Measurements from ENCODE around the gene RBM14.
"Not testable (repeated sequence)": the region's sequence is repeated elsewhere in the genome, so short reads cannot be mapped to it uniquely, and the experiment has no call there.

The RBM14 gene

DNA sequence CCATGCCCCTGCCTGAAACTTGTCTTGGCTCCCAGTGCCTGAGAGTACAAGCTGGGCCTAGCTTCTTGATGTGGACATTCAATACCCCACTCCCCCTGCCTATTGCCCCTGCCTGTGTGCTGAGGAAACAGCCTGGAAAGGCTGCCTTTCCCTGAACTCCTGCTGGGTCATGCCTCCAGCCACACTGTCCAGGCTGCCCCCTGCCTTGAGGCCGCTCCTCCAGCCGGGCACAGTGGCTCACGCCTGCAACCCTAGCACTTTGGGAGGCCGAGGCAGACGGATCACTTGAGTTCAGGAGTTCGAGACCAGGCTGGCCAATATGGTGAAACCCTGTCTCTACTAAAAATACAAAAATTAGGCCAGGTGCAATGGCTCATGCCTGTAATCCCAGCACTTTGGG, 13.4 kb upstream of the RBM14 start:
- TF ChIP-seq TAF1 (IDR thresholded peaks at IDR 0.05; ENCODE audit: borderline replicate concordance, low read depth, low read length) (no peak), POLR2A (IDR thresholded peaks at IDR 0.05; ENCODE audit: low read depth, low read length) (no peak), POLR2AphosphoS5 (IDR thresholded peaks at IDR 0.05; ENCODE audit: low read depth, low read length) (no peak)
- DNase-seq (ENCODE audit: insufficient read length) = no peak
- FAIRE-seq = no peak

DNA sequence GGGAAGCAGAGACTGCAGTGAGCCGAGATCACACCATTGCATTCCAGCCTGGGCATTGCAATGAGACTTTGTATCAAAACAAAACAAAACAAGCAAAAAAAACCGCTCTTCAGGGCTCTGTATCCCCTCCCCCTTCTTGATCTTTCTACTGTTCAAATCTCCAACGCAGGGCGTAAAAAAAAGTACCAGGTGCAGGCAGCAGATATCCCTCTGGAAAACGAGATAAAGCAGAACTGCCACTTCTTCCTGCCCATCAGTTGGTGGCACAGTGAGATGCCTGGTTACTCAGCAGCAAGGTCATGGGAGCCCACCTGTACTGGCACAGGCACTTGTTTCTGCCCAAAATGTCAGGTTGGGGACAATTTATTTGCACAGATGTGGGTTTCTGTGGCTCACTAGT, 12.3 kb upstream of the RBM14 start:
- FAIRE-seq (no peak), DNase-seq (ENCODE audit: insufficient read length) (no peak)
- TF ChIP-seq POLR2AphosphoS5 (IDR thresholded peaks at IDR 0.05; ENCODE audit: low read depth, low read length) (no peak), POLR2A (IDR thresholded peaks at IDR 0.05; ENCODE audit: low read depth, low read length) (no peak), TAF1 (IDR thresholded peaks at IDR 0.05; ENCODE audit: borderline replicate concordance, low read depth, low read length) (no peak)

DNA sequence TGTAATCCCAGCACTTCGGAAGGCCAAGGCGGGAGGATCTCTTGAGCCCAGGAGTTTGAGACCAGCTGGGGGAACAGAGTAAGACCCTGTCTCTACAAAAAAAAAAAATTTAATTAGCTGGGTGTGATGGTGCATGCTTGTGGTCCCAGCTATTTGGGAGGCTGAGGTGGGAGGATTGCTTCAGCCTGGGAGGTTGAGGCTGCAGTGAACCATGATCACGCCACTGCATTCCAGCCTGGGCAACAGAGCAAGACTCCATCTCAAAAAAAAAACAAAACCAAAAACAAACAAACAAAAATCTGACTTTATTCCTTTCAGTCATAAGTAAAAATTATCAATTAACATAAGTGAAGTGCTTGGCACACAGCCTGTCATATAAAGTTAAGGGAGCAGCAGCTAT, 9.8 kb upstream of the RBM14 start:
- DNase-seq (ENCODE audit: insufficient read length); FAIRE-seq: not testable (repeated sequence)

DNA sequence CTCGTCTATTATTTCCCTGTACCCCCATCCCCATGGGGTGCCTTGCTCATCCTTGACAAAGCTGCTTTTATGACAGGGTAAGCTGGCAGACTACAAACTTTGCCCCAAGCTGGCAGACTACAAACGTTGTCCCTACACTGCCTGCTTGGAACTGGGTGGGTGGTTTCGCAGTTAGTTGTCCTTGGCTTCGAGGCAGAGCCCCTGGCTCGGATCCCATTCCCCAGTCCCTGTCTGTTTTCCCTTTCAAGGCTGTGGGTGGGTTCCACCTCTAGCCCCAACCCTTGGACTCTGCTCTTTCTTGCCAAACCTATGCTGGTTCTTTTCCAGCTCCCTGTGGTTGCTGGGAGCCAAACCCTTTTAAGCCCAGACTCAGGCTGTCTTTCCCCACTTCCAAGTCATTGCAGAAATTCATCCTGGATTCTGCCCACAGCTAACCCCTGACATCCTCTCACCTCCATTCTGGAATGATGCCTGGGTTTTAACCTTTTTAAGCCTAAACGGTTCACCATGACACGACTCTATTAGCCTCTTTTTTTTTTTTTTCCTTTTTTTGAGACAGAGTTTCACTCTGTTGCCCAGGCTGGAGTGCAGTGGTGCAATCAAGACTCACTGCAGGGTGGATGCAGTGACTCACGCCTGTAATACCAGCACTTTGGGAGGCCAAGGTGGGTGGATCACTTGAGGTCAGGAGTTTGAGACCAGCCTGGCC, 9.2 kb upstream of the RBM14 start:
- FAIRE-seq = no peak
- no peak for DNase-seq (ENCODE audit: insufficient read length)

DNA sequence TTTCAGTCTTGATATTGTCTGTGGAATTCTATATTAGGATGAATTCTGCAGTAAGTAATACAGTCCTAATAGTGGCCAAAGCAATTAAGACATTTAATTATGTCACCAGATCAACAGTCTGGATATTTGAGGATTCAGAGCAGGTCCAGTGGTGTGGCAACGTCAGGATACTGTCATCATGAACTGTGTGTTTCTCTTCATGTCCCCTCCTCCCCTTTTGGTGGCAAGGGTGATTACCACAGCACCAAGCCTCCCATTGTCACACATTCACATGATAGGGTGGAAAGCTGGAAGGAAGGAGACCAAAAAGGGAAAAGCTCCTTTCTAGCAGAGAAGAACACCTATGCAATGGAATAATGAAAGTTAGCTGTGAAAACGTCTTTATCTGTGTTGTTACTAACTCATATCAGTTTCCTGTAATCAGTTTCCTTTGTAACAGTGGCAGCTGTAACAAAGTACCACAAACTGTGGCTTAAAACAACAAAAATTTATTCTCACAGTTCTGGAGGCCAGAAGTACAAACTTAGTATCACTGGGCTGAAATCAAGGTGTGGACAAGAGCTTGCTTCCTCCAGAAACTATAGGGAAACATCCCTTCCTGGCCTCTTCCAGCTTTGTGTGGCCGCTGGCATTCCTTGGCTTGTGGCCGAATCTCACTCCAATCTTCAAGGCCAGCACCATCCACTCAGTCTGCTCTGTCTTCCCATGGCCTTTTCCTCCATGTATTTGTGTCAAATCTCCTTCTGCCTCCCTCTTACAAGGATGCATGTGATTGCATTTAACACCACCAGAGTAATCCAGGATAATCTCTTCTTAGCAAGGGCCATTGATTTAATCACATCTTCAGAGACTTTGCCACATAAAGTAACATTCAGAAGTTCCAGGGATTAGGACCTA, 6.5 kb upstream of the RBM14 start:
- no peak for DNase-seq (ENCODE audit: insufficient read length)
- TF ChIP-seq POLR2AphosphoS5 (IDR thresholded peaks at IDR 0.05; ENCODE audit: low read depth, low read length) (no peak), POLR2A (IDR thresholded peaks at IDR 0.05; ENCODE audit: low read depth, low read length) (no peak), TAF1 (IDR thresholded peaks at IDR 0.05; ENCODE audit: borderline replicate concordance, low read depth, low read length) (no peak)
- peak; percentile 14 for FAIRE-seq

More for the DNA sequence above, 9.2 kb upstream of the RBM14 start:
- TF ChIP-seq POLR2AphosphoS5 (IDR thresholded peaks at IDR 0.05; ENCODE audit: low read depth, low read length) = no peak
- TF ChIP-seq TAF1 (IDR thresholded peaks at IDR 0.05; ENCODE audit: borderline replicate concordance, low read depth, low read length) = no peak
- TF ChIP-seq POLR2A (IDR thresholded peaks at IDR 0.05; ENCODE audit: low read depth, low read length) = no peak

DNA sequence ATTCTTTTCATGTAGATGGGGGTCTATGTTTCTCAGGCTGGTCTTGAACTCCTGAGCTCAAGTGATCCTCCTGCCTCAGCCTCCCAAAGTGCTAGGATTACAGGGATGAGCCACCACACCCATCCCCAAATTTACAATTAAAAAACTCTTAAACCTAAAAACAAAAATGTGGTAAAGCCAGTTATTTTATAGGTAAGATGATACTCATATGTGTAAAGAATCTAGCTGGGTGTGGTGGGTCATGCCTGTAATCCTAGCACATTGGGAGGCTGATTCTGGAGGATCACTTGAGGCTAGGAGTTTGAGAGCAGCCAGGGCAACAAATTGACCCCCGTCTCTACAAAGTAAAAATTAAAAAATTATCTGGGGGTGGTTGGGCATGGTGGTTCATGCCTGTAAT, 4.0 kb upstream of the RBM14 start:
- TF ChIP-seq POLR2AphosphoS5 (IDR thresholded peaks at IDR 0.05; ENCODE audit: low read depth, low read length) = no peak
- no peak for TF ChIP-seq TAF1 (IDR thresholded peaks at IDR 0.05; ENCODE audit: borderline replicate concordance, low read depth, low read length)
- TF ChIP-seq POLR2A (IDR thresholded peaks at IDR 0.05; ENCODE audit: low read depth, low read length) = no peak
- no peak for FAIRE-seq
- DNase-seq (ENCODE audit: insufficient read length) = no peak

DNA sequence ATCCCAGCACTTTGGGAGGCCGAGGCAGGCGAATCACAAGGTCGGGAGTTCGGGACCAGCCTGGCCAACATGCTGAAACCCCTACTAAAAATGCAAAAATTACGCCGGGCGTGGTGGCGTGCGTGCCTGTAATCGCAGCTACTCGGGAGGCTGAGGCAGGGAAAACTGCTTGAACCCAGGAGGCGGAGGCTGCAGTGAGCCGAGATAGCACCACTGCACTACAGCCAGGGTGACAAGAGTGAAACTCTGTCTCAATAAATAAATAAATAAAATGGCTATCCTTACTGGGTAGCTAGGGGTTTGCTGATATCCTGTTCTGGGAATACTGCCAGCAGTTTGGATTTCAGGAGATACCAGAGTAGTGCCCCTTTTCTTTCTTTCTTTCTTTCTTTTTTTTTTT, 2.4 kb upstream of the RBM14 start:
- DNase-seq (ENCODE audit: insufficient read length) (no peak), FAIRE-seq (no peak)
- no peak for TF ChIP-seq TAF1 (IDR thresholded peaks at IDR 0.05; ENCODE audit: borderline replicate concordance, low read depth, low read length)
- no peak for TF ChIP-seq POLR2AphosphoS5 (IDR thresholded peaks at IDR 0.05; ENCODE audit: low read depth, low read length)
- TF ChIP-seq POLR2A (IDR thresholded peaks at IDR 0.05; ENCODE audit: low read depth, low read length) = no peak

DNA sequence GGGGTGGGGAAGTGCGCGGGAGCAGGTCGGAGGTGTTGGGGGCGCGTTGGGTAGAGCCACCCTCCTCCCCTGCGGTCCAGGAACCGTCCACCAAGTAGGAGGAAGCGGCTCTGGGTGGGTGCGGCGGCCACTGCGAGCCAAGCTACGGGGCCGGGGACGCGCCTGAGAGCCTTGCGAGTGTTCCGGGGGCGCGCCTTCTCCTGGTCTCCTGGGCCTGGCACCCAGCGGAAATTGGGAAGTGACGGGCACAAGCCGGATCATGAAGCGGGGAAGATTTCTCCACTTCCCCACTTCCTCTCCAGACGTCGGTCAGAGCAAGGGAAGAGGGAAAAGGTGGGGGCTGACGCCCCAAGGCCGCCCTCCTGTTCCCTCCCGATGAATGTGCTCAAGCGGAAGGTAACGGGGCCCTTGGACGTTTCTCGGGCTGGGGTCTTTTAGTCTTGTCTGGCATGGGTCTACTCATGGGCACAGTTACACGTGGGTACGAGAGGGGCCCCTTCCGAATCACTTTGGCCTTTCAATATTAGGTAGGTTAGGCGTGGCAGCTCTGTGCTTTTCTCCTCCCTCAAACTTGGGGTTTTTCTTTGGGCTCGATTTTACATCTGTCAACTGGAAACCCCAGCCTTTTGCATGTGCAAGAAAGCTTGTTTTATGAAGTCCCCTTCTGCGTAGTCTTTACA, 865 bp downstream of the RBM14 start:
- no peak for TF ChIP-seq TAF1 (IDR thresholded peaks at IDR 0.05; ENCODE audit: borderline replicate concordance, low read depth, low read length)
- TF ChIP-seq POLR2A (IDR thresholded peaks at IDR 0.05; ENCODE audit: low read depth, low read length) = no peak
- TF ChIP-seq POLR2AphosphoS5 (IDR thresholded peaks at IDR 0.05; ENCODE audit: low read depth, low read length) = no peak
- DNase-seq (ENCODE audit: insufficient read length) (no peak), FAIRE-seq (no peak)

DNA sequence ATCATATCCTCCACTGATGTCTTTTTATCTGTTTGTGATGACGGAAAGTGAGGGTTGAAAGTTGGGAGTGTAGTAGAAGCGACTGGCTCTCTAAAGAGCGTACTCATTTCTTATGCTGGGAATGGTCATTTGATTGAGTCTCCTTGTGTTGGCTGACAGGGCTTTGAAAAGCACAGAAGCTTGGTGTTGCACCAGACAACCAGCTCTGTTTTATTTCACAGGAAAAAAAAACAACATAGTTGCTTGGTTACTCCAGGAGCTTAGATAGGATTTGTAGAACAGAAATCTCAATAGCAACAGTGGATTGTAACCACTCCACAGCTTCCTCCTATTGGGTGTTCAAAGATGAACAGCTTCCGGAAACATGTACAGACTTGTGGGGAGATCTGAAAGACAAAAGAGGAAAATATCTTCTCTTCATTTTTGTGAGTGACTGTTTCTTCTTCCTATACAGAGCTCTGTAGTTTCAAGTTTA, 2.7 kb downstream of the RBM14 start:
- TF ChIP-seq TAF1 (IDR thresholded peaks at IDR 0.05; ENCODE audit: borderline replicate concordance, low read depth, low read length) (no peak), POLR2A (IDR thresholded peaks at IDR 0.05; ENCODE audit: low read depth, low read length) (no peak), POLR2AphosphoS5 (IDR thresholded peaks at IDR 0.05; ENCODE audit: low read depth, low read length) (no peak)
- FAIRE-seq (no peak), DNase-seq (ENCODE audit: insufficient read length) (no peak)

DNA sequence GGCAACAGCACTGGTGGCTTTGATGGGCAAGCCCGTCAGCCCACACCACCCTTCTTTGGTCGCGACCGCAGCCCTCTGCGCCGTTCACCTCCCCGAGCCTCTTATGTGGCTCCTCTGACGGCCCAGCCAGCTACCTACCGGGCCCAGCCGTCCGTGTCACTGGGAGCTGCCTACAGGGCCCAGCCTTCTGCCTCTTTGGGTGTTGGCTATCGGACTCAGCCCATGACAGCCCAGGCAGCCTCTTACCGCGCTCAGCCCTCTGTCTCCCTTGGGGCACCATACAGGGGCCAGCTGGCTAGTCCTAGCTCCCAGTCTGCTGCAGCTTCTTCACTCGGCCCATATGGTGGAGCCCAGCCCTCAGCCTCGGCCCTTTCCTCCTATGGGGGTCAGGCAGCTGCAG, 8.0 kb downstream of the RBM14 start:
- DNase-seq (ENCODE audit: insufficient read length) (no peak), FAIRE-seq (no peak)
- TF ChIP-seq POLR2AphosphoS5 (IDR thresholded peaks at IDR 0.05; ENCODE audit: low read depth, low read length) = no peak; the same call in 1 of the 2 replicates
- no peak for TF ChIP-seq TAF1 (IDR thresholded peaks at IDR 0.05; ENCODE audit: borderline replicate concordance, low read depth, low read length)
- TF ChIP-seq POLR2A (IDR thresholded peaks at IDR 0.05; ENCODE audit: low read depth, low read length) = no peak

DNA sequence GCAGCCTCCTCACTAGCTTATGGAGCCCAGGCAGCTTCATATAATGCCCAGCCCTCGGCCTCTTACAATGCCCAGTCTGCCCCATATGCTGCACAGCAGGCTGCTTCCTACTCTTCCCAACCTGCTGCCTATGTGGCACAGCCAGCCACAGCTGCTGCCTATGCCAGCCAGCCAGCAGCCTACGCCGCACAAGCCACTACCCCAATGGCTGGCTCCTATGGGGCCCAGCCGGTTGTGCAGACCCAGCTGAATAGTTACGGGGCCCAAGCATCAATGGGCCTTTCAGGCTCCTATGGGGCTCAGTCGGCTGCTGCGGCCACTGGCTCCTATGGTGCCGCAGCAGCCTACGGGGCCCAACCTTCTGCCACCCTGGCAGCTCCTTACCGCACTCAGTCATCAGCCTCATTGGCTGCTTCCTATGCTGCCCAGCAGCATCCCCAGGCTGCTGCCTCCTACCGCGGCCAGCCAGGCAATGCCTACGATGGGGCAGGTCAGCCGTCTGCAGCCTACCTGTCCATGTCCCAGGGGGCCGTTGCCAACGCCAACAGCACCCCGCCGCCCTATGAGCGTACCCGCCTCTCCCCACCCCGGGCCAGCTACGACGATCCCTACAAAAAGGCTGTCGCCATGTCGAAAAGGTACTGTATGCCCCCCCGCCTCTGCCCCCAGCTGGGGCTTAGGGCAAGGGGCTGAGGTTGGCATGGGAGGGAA, 8.8 kb downstream of the RBM14 start:
- FAIRE-seq = no peak
- peak; percentile 0; the same call in 1 of the 2 replicates for TF ChIP-seq POLR2A (IDR thresholded peaks at IDR 0.05; ENCODE audit: low read depth, low read length)
- TF ChIP-seq TAF1 (IDR thresholded peaks at IDR 0.05; ENCODE audit: borderline replicate concordance, low read depth, low read length) = no peak

More for the DNA sequence above, 8.8 kb downstream of the RBM14 start:
- DNase-seq (ENCODE audit: insufficient read length) = no peak

Data from GM12892 (cell line).